ENCODE measurements around the gene RNF186.
A peak's percentile ranks its signal among the peaks of the same experiment; 100 is the strongest.
"Not testable (repeated sequence)": the region's sequence is repeated elsewhere in the genome, so short reads cannot be mapped to it uniquely, and the experiment has no call there.

Gene RNF186, protein sequence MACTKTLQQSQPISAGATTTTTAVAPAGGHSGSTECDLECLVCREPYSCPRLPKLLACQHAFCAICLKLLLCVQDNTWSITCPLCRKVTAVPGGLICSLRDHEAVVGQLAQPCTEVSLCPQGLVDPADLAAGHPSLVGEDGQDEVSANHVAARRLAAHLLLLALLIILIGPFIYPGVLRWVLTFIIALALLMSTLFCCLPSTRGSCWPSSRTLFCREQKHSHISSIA

DNA sequence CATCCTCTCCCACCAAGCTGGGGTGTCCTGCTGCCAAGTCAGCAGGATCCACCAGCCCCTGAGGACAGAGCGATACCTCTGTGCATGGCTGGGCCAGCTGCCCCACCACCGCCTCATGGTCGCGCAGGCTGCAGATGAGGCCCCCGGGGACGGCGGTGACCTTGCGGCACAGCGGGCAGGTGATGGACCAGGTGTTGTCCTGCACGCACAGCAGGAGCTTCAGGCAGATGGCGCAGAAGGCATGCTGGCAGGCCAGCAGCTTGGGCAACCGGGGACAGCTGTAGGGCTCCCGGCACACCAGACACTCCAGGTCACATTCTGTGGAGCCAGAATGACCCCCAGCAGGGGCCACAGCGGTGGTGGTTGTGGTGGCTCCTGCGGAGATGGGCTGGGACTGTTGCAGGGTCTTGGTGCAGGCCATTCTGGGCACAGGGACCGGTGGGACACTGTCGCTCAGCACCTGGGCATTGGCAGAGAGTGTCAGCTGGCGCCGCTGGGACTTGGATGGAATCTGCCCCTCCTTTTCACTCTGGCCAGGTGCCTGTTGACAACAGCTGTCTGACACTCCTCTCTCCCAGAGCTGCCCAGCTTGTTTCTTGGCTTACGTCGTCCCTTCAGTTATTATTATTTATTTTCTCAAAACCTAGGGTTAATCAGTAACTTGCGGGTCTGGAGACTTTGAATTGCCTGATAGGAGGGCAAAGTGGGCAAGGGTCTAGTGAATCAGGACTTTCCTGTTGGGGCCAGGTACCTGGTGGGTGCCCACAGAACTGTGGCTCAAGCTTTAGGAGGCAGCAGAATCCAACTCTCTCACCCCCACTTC lies at the start of gene RNF186:
RNF186 (minus strand) TSS at position 603 of the 823 bp plus-strand sequence; CDS start at position 421, 182 bp downstream.
- peak; percentile 80 for DNase-seq

DNA sequence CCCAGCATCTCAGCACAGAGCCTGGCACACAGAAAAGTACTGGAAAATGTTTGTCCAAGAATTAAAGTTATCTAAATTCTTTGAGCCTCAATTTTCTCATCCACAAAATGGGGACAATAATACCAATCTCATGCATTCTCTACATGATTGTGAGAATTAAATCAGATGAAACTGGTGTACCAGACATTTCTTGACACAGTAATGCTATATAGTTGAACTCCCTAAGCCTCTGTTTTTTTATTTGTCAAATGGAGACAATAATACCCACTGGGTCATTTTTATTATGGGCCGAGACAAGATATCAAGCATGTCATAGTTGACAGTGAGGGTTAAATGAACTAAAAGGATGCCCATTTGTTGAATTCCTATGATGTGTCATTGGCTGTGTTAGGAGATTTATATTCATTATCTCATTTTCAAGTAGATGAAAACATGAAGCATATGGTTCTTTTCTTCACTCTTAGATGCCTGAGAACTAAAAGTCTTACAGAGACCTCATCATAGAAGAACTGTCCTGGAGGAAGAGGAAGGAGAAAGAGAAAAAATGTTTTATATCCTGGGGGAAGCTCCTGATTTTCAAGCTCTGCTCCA lies 49.6 kb upstream of the RNF186 start:
- DNase-seq: no peak

DNA sequence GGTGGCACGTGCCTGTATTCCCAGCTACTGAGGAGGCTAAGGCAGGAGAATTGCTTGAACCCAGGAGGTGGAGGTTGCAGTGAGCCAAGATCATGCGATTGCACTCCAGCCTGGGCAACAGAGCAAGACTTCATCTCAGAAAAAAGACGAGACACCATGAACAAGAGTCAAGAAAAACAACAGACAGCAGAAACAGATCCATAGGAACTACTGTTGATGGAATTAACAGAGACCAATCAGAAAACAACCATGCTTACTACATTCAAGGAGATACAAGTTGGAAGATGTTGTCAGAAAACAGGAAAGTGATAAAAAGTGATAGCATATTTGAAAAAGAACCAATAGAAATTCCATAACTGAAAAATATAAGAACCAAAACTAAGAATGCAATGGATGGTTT lies 47.9 kb upstream of the RNF186 start:
- DNase-seq: no peak

DNA sequence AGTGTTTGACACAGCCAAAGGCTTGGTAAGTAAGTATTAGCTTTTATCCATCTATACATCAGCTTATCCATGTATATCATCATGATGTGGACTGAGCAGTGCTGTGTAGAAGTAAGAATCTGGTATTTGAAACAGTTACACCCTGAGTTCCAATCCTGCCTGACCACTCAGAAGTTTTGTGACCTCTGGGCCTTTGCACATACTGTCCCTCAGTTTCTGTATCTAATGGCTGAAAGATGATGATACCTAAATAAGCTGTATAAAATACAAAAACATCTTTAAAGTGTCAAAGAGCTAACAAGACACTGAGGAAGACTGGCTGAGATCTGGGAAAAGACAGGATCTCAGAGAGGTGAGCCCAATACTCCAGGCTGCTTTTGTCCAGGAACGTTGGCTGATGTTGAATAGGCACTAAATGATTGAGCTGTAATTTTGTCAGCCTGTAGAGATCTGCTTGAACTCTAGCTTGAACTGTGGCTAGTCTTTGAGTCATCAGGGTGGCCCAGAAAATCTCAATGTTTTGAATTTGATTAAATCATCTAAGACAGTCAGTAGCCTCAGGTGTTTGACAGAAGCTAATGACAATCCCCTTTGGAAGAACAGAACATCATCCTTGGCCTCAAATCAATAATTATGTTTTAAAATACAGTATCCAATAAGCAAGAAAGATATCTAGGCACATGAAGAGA lies 46.9 kb upstream of the RNF186 start:
- no peak for DNase-seq

DNA sequence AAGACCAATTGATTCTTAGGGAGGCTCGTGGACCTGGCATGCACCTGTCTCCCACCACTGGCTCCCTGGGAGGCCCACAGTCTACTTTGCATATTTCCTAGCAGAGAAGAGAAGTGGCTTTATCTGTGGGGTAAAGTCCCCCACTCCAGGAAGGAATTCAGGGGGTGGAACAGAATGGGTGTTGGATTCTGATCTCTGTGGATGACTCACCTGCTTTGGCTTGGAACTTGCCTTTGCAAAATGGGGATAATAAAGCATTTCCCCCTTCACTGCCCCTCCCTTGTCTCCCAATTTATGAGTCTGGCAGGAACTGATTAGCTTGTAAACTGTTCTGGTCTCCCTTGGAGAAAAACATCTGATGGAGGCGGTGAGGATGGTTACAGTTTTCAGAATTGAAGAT lies 46.0 kb upstream of the RNF186 start:
- DNase-seq: no peak

DNA sequence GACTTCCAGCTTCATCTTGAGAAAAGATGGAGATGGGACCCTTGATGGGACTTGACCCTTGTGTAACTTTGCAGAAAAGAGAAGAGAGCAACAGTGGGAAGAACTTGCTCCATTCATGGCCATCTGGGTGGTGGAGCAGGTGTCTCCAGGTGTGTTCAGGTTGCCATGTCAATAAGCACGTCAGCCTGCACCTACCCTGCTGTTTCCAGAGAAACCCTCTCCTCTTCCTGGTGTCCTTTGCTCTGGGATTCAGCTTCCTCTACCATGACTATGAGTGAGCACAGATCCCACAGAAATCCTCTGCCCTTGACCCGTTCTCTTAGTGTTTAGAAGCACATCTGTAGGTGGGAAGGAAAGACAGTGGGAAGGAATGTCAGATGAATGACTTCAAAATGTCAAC lies 45.3 kb upstream of the RNF186 start:
- DNase-seq: no peak

DNA sequence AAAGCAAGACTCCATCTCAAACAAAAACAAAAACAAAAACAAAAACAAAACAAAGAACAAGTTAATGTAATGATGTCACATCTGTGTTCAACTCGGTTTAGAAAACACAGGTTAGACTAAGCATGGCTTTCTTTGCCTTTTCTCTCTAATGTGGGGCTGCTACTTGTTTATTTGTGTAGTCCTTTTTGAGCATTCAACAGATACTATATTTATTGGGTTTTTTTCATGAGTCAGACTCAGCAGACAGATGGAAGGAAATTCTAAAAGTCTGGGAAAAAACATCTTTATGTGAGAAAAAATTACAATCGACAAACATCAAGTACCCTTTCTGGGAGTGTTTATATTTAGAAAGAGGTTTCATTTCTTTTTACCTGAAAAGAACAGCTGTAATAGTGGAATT lies 44.8 kb upstream of the RNF186 start:
- no peak for DNase-seq

DNA sequence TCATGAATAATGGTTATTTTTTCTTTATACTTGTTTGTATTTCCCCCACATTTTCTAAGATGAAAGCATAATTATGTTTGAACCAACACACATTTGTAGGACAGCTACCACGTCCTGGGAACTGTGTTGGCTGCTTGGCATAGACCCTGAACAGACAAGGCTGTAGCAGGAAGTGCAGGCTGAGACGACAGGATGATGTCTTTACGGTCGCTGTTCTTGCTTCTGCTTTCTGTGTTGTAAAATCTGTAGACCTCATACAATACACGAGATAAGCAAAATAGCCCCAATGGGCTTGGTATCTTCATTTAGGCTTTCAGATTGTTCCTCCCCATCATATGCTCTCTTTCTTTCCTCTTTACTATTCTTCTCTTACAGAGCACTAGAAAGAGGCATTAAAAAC lies 43.8 kb upstream of the RNF186 start:
- DNase-seq: no peak

DNA sequence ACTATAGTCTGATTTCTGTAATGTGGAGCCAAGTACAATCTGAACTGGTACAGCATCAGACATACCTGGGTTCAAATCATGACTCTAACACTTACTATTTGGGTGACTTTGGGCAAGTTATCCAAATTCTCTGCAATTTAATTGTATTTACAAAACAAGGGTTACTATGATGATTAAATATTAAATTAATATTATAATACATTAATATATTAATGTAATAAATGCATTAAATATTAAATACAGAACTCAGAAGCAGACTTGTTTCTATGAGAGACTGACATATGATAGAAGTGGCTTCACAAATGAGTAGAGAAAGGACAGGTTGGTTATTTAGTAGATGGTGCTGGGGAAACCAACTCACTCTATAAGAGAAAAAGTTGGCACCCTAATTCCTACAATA lies 39.8 kb upstream of the RNF186 start:
- DNase-seq: no peak

DNA sequence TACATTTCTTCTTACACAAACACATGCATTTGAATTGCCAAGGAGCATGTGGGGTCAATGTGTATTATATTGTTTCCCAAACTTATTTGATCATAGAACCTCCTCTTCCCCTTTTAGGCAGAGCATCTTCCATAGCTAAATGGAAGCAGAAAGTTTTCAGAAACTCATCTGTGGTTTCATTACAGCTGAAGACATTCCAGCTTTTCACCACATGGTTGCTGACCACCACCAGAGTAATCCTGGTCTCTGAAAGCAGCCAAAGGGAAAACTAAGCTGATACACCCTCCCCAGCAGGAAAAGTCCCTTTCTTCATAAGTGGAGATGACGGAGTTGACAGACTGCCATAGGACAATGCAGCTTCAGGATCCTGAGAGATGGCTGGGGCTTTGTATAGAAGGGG lies 37.0 kb upstream of the RNF186 start:
- DNase-seq: no peak

DNA sequence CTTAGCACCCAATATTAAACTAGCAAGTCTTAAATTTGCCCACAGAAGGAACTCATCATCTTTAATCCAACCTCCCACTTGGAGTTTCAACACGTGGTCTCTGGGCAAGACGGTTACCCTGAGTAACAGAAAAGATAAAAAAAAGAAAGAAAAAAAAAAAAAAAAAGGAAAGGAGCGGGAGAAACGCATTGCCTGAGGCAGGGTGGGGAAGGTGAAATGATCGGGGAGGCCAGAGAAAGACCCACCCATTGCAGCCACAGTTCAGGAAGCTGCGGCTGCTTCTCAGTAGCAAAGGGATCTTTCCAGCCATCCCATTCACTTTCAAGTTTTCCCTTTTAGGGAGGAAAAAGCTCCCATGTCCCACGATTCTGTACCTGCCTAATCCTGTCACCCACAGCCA lies 35.1 kb upstream of the RNF186 start:
- DNase-seq: no peak

DNA sequence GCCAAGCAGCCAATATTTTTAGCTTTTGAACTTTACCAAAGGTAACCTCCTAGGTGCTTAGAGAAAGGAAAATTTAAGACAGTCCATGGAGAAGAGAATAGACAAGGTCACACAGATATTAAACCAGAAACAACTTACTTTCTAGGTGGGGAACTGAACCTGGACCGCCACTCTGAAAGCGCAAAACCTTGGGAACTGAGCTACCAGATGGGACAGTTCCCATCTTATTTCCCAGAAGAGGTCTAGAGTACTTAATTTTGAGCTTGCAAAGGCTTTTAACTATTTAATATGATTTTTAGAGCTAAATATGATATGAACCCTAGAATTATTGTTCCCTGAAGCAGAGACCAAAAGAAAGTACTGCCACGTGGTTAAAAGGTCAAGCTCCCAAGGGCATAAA lies 34.2 kb upstream of the RNF186 start:
- DNase-seq: not testable (repeated sequence)

DNA sequence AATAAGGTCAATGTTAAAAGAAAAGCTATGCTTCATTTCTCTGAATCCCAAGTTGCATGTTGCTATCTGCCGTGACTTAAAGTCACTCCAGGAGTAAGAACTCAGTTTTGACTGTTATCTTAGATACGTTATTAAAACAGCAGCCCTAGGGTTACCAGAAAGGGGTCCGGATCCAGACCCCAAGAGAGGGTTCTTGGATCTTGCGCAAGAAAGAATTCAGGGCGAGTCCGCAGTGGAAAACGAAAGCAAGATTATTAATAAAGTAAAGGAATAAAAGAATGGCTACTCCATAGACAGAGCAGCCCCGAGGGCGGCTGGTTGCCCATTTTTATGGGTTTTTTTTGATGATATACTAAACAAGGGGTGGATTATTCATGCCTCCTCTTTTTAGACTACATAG lies 32.3 kb upstream of the RNF186 start:
- DNase-seq: not testable (repeated sequence)

DNA sequence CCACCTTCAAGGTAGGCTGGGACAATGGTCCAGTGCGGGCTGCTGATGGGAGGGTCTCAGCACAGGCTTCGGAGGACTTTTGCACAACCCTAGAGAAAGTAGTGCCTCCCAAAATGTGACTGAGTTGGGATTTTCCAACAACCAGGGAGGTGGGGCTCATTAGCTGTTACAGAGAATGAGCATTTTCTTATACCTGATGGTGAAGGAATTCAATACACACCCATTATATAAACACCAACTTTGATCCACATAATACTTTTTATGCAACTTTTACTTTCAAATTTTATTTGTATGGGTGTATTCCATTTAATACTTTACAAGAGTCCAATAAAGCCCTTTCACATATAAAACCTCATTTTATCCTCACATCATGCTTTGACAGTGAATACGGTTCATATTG lies 31.3 kb upstream of the RNF186 start:
- no peak for DNase-seq

DNA sequence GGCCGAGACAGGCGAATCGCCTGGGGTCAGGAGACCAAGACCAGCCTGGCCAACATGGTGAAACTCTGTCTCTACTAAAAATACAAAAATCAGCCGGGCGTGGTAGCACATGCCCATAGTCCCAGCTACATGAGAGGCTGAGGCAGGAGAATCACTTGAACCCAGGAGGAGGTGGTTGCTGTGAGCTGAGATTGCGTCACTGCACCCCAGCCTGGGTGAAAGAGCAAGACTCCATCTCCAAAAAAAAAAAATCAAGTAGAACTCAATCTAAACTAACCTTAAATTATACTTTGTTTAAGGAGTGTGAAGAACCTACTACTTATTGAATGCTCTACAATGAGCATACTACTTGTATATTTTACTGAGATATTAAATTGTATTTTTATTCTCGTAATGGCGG lies 30.5 kb upstream of the RNF186 start:
- no peak for DNase-seq

DNA sequence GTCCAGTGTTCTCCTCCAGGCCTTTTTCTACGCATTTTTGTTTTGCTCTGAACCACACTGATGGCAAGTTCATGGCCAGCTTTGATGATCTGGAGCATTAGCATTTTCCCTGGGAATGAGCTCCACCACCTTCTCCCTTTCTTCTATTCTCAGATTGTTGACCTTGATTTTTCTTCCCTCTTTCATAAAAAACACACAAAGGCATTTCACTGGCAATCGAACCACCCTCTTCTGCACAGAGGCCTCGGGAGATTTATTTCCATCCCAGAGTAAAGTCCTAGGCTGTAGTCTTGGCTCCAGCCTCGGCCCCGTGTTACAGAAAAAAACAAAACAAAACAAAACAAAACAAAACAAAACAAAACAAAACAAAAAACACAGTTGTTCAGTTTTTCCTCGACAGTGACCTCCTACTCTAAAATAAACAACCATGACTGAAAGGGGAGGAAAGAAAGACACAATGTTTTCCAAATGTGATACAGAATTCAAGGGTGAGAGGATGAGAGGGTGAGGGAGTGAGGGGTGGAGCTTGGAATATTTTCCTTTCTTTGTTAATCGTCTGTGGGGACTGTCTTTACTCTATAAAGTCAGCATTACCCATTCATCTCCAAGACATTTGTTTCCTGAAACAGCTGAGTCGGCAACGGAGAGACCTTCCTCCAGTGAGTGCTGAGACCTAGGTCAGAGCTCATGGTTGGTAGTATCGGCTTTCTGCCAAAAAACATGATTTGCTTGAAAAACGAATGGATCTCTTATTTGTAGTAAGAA lies 29.8 kb upstream of the RNF186 start:
- DNase-seq: no peak

DNA sequence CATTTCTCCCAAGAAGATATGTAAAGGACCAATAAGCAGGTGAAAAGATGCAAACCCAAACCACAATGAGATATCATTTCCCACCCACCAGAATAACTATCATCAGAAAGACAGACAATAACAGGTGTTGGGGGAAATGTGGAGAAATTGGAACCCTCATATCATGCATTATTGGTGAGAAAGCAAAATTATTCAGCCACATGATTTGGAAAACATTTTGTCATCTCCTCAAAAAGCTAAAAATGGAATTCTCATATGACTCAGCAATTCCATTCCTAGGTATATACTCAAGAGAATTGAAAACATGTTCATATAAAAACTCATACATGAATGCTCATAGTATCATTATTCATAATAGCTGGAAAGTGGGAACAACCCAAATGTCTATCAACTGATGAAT lies 25.1 kb upstream of the RNF186 start:
- no peak for DNase-seq

DNA sequence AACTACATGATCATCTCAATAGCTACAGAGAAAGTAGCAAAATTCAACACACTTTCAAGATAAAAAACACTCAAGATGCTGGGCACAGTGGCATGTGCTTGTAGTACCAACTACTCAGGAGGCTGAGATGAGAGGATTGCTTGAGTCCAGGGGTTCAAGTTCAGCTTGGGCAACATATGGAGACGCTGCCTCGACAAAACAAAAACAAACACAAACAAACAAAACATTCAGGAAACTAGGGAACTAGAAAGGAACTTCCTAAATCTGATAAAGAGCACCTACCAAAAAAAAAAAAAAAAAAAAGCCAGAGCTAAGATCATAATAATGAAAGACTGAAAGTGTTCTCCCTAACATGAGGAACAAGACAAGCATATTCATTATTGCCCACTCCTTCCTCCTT lies 22.8 kb upstream of the RNF186 start:
- no peak for DNase-seq

DNA sequence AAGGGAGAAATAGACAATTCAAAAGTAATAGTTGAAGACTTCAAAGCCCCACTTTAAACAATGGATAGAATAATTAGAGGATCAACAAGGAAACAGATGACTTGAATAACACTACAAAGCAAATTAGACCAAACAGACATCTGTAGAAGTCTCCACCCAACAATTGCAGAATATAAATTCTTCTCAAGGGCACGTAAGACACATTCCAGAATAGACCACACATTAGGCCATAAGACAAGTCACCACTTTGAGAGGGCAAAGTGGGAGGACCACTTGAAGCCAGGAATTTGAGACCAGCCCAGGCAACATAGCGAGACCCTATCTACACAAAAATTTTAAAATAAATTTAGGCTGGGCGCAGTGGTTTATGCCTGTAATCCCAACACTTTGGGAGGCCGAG lies 20.5 kb upstream of the RNF186 start:
- DNase-seq: no peak

DNA sequence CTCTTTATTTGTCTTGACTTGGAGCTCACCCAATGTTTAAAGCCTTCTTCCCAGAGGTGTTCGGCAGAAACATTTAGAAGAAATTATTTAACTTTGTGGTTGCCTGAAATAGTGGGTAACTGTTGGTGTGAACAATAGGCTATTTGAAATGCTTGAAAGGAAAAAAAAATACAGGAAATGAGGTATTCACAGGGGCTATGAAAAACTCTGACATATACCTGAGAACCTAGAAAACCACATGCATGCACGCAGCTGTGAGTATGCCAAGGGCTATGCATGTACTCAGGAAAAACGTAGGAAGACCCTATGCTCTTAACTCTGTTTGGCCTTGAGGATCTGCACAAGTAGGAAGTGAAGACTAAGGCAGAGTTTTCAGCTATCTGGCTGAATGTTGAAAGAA lies 16.4 kb upstream of the RNF186 start:
- no peak for DNase-seq

DNA sequence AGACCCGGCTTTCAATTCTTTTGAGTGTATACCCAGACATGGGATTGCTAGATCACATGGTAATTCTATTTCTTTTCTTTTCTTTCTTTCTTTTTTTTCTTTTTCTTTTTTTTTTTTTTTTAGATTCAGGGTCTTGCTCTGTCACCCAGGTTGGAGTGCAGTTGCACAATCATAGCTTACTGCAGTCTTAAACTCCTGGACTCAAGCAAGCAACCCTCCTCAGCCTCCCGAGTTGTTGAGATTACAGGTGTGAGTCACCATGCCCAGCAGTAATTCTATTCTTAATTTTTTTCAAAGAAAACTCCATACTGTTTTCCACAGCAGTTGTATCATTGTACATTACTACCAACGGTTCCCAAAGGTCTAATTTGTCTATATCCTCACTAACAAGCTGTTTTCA lies 13.5 kb upstream of the RNF186 start:
- no peak for DNase-seq

DNA sequence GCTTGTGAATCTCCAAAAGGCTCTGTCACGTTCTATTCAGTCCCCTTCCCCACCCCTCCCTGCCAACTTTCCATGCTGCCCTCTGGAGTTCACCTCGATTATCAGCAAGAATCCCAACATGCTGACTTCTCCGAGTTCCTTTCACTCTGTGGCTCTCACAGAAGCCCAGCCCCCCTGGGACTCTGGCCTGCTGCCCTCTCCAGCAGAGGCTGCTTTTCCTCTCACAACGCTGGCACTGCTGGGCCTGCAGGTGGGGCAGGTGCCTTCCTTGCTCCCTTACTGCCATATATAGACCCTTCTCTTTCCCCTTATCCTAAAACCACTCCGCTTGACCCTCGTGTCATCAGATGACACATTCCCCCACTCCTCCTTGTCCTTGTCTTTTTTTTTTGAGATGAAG lies 10.2 kb upstream of the RNF186 start:
- DNase-seq: no peak

DNA sequence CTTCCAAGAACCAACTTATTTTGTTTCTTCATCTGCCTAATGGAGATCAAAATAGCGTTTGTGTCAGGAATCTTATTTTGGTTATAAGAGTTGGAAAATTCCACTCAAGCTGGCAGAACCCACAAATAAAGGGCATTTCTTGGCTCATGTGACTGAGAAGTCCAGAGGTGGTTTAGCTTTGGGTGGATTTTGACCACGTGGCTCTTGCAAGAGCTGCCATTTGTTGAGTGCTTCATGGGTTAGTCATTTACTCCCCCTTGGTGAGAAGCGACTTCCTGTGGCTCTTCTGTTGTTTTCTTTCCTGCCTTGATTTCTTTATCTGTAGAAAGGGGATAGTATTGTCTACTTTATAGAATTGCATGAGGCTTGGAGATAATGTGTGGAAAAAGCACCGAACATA lies 9.5 kb upstream of the RNF186 start:
- DNase-seq: no peak
